H9 (cell line): Measurements from ENCODE around the gene PEDS1. TPM values are rescaled to one million over a fixed set of nuclear protein-coding genes. Genes with fewer than 3 reads are reported as not detected.
A peak's percentile ranks its signal among the peaks of the same experiment; 100 is the strongest.

Source experiments
- DNase-seq: peaks from one replicate; pipeline ENCODE4 v3.0.0-alpha.2; 2017
- H2AFZ ChIP-seq: one replicate; pipeline ENCODE4 v1.6.1; 2013; ENCODE audit warnings: mild to moderate bottlenecking, low read length, control low read depth, moderate library complexity
- H2AK5ac ChIP-seq: 2 replicates; pipeline ENCODE4 v1.6.1; 2013; ENCODE audit warnings: low read length, control low read depth, mixed read lengths; ENCODE audit not compliant: insufficient read length
- H2BK120ac ChIP-seq: one replicate; pipeline ENCODE4 v1.6.1; 2013; ENCODE audit warnings: low read depth, mild to moderate bottlenecking, low read length, control low read depth, inconsistent platforms; ENCODE audit not compliant: poor library complexity, severe bottlenecking
- H2BK12ac ChIP-seq: 2 replicates; pipeline ENCODE4 v1.6.1; 2013; ENCODE audit warnings: low read length, control low read depth, mixed read lengths, low read depth; ENCODE audit not compliant: insufficient read length
- H2BK15ac ChIP-seq: 2 replicates; pipeline ENCODE4 v1.6.1; 2013; ENCODE audit warnings: low read depth, low read length, control low read depth
- H2BK20ac ChIP-seq: one replicate; pipeline ENCODE4 v1.6.1; 2013; ENCODE audit warnings: low read depth, mild to moderate bottlenecking, low read length, control low read depth, inconsistent platforms; ENCODE audit not compliant: poor library complexity, severe bottlenecking
- H2BK5ac ChIP-seq: 2 replicates; pipeline ENCODE4 v1.6.1; 2013; ENCODE audit warnings: low read length, control low read depth, mixed read lengths; ENCODE audit not compliant: insufficient read length
- H3K14ac ChIP-seq: 2 replicates; pipeline ENCODE4 v1.6.1; 2013; ENCODE audit warnings: low read length, control low read depth; ENCODE audit not compliant: insufficient read depth
- H3K18ac ChIP-seq: 2 replicates; pipeline ENCODE4 v1.6.1; 2013; ENCODE audit warnings: low read depth, mild to moderate bottlenecking, mixed read lengths, low read length, control low read depth; ENCODE audit not compliant: insufficient read length
- H3K23ac ChIP-seq: 2 replicates; pipeline ENCODE4 v1.6.1; 2013; ENCODE audit warnings: low read length, control low read depth, mixed read lengths, low read depth; ENCODE audit not compliant: insufficient read length
- H3K23me2 ChIP-seq: 2 replicates; pipeline ENCODE4 v1.6.1; 2013; ENCODE audit warnings: low read depth, mild to moderate bottlenecking, mixed read lengths, low read length, control low read depth; ENCODE audit not compliant: insufficient read length, poor library complexity, severe bottlenecking
- H3K27ac ChIP-seq: 2 replicates; pipeline ENCODE4 v1.5.1; 2013; ENCODE audit warnings: low read length, control low read depth, mixed read lengths, low read depth; ENCODE audit not compliant: insufficient read length
- H3K27me3 ChIP-seq: 2 replicates; pipeline ENCODE4 v1.6.1; 2013; ENCODE audit warnings: low read length, control low read depth, inconsistent platforms; ENCODE audit not compliant: insufficient read depth
- H3K4ac ChIP-seq: 2 replicates; pipeline ENCODE4 v1.6.1; 2013; ENCODE audit warnings: low read depth, mild to moderate bottlenecking, control low read depth, inconsistent platforms, low read length, moderate library complexity
- H3K4me1 ChIP-seq: 2 replicates; pipeline ENCODE4 v1.6.1; 2013; ENCODE audit warnings: low read length, control low read depth, inconsistent platforms; ENCODE audit not compliant: insufficient read depth
- H3K4me2 ChIP-seq: 2 replicates; pipeline ENCODE4 v1.6.1; 2013; ENCODE audit warnings: low read length, control low read depth, mixed read lengths; ENCODE audit not compliant: insufficient read length, insufficient read depth
- H3K56ac ChIP-seq: 2 replicates; pipeline ENCODE4 v1.6.1; 2013; ENCODE audit warnings: low read depth, mild to moderate bottlenecking, mixed read lengths, low read length, control low read depth; ENCODE audit not compliant: insufficient read length
- H3K79me1 ChIP-seq: 2 replicates; pipeline ENCODE4 v1.6.1; 2013; ENCODE audit warnings: low read depth, mild to moderate bottlenecking, moderate library complexity, low read length, control low read depth, inconsistent platforms; ENCODE audit not compliant: insufficient read depth, poor library complexity, severe bottlenecking
- H3K79me2 ChIP-seq: 2 replicates; pipeline ENCODE4 v1.6.1; 2013; ENCODE audit warnings: low read length, control low read depth, inconsistent platforms; ENCODE audit not compliant: insufficient read depth
- H3K9ac ChIP-seq: 2 replicates; pipeline ENCODE4 v1.6.1; 2013; ENCODE audit warnings: low read length, control low read depth, mixed read lengths; ENCODE audit not compliant: insufficient read length; ENCODE audit errors: extremely low read depth
- H3K9me3 ChIP-seq: one replicate; pipeline ENCODE4 v1.6.1; 2013; ENCODE audit warnings: low read depth, low read length, inconsistent platforms; ENCODE audit not compliant: control insufficient read depth
- H3T11ph ChIP-seq: one replicate; pipeline ENCODE4 v1.6.1; 2013; ENCODE audit warnings: mild to moderate bottlenecking, low read length, control low read depth, inconsistent platforms
- H4K20me1 ChIP-seq: one replicate; pipeline ENCODE4 v1.6.1; 2013; ENCODE audit not compliant: control insufficient read depth, insufficient read length, insufficient read depth
- H4K5ac ChIP-seq: 2 replicates; pipeline ENCODE4 v1.6.1; 2013; ENCODE audit warnings: low read depth, mild to moderate bottlenecking, mixed read lengths, low read length, control low read depth; ENCODE audit not compliant: insufficient read length
- H4K8ac ChIP-seq: replicated peaks from 2 replicates; pipeline ENCODE4 v1.6.1; 2013; ENCODE audit warnings: low read length, control low read depth, mixed read lengths, low read depth; ENCODE audit not compliant: insufficient read length
- H4K91ac ChIP-seq: 2 replicates; pipeline ENCODE4 v1.6.1; 2013; ENCODE audit warnings: low read depth, mild to moderate bottlenecking, moderate library complexity, mixed read lengths, low read length, control low read depth; ENCODE audit not compliant: insufficient read length
- H3K27ac Mint-ChIP-seq, 3 experiments: 2 replicates in 2 of 3; 3 replicates in 1 of 3; pipeline ENCODE4 v1.8.0; 2020 to 2021; ENCODE audit warnings: mixed read lengths in 3 of 3, mild to moderate bottlenecking in 1 of 3, moderate library complexity in 1 of 3
- H3K27me3 Mint-ChIP-seq: 2 replicates; pipeline ENCODE4 v1.8.0; 2021; ENCODE audit warnings: low read depth, mild to moderate bottlenecking, moderate library complexity, mixed read lengths
- H3K36me3 Mint-ChIP-seq, 3 experiments: 2 replicates in 2 of 3; 3 replicates in 1 of 3; pipeline ENCODE4 v1.8.0; 2020 to 2021; ENCODE audit warnings: low read depth in 3 of 3, mixed read lengths in 3 of 3; ENCODE audit not compliant: insufficient read depth in 1 of 3
- H3K4me1 Mint-ChIP-seq, 2 experiments: 2 replicates each; pipeline ENCODE4 v1.8.0; 2020; ENCODE audit warnings: mixed read lengths in 2 of 2
- H3K4me3 Mint-ChIP-seq, 2 experiments: 2 replicates in 1 of 2; 3 replicates in 1 of 2; pipeline ENCODE4 v1.8.0; 2020 to 2021; ENCODE audit warnings: mild to moderate bottlenecking in 2 of 2, mixed read lengths in 2 of 2, moderate library complexity in 1 of 2
- H3K9me3 Mint-ChIP-seq, 2 experiments: 2 replicates in 1 of 2; 3 replicates in 1 of 2; pipeline ENCODE4 v1.8.0; 2020; ENCODE audit warnings: mild to moderate bottlenecking in 2 of 2, mixed read lengths in 2 of 2, moderate library complexity in 1 of 2
- WGBS: extraction: QIAGEN DNeasy Blood & Tissue Kit; methylation state at CpG from one replicate; pipeline ENCODE4 v1.1.7; 2013; ENCODE audit warnings: missing lambda C conversion rate, low lambda C conversion rate, mixed read lengths; ENCODE audit not compliant: insufficient read length; ENCODE audit errors: extremely low coverage; 5-methylcytosine and 5-hydroxymethylcytosine counted together
- total RNA-seq: library from RNA; stranded (reverse); gene quantifications from 2 replicates; pipeline ENCODE4 v1.2.1, GENCODE V29; 2021
- TF ChIP-seq, protein P1 (sequence below): fragments of 200-600 bp; sonication (generic); conservative IDR thresholded peaks from 3 replicates; pipeline ENCODE4 v1.8.0; 2021; ENCODE audit warnings: antibody characterized with exemption, mild to moderate bottlenecking

Gene PEDS1
- total RNA-seq, 1 experiment from 2014 or later, result 29.3 TPM

DNA sequence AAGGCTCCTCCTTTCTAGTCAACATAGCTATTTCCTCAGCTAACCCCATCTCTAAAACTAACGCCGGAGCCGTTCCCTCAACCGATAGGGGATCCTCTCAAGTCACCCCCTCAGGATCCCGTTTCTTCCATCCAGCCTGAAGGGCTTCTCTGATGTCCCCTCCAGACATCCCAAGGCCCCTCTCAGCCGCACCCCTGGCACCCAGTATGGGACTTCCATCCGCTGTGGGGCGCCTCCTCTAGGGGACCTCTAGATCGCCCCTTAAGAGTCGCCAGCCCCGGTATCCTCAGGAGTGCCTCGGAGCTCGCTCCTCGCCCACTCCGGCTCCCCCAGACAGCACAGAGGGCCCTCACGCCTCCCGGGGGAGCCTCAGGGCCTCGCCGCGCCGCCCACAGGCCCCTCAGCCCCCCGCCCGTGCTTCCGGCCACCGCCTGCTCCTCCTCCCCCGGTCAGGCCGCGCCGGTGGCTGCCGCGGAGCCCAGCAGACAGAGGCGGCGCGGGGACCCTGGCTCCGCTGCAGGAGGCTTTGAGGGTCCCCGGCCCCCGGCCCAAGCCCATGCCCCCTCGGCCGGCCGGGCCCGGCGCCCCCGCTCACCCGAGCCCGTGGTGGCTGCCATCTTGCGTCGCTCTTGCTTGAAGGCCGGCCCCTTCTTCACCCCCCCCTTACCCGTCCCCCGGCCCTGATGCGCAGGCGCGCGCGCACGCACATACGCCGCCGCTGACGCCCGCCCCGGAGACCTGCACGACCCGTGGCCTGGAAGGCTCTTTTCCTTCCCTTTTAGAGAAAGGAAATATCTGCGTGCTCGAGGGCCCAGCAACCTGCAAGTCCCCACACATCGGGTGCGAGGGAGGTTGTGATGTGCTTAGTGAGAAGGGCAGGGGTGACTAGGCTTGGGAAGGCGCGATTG lies 40.8 kb downstream of the PEDS1 start, which contains the start of gene UBE2V1:
Gene UBE2V1 (minus strand): TSS at position 639 of the 908 bp plus-strand sequence. CDS start 22 bp downstream, at position 617.
- H3K27ac ChIP-seq, result no peak within 1 kb of the TSS

More for the DNA sequence above, 40.8 kb downstream of the PEDS1 start, which contains the start of gene UBE2V1:
- H3K9ac ChIP-seq, result peak within 1 kb of the TSS; percentile 86
- no peak within 1 kb of the TSS for H2BK12ac ChIP-seq
- H3K27ac Mint-ChIP-seq, result peak within 1 kb of the TSS; percentile 95 to 99 (median 97)
- H4K5ac ChIP-seq, result no peak within 1 kb of the TSS
- no peaks in the 10 kb centered on the region for H3K27me3 Mint-ChIP-seq
- H2BK20ac ChIP-seq, result no peak within 1 kb of the TSS
- H3K18ac ChIP-seq, result peak within 1 kb of the TSS; percentile 73
- peaks cover 6% of the 10 kb centered on the region for H3K4me1 ChIP-seq
- H3K4ac ChIP-seq, result no peak within 1 kb of the TSS
- H3K4me2 ChIP-seq, result peak within 1 kb of the TSS; percentile 63
- no peak within 1 kb of the TSS for H2BK5ac ChIP-seq
- peaks cover 57 to 60% of the 10 kb centered on the region in 2 experiments for H3K4me1 Mint-ChIP-seq
- H3K9me3 ChIP-seq, result no peaks in the 10 kb centered on the region
- H3K27me3 ChIP-seq, result no peaks in the 10 kb centered on the region
- no peak within 1 kb of the TSS for H2AFZ ChIP-seq
- H3K9me3 Mint-ChIP-seq, result no peaks in the 10 kb centered on the region
- peaks cover 2% of the 10 kb centered on the region for H4K20me1 ChIP-seq
- peaks cover 7% of the 10 kb centered on the region for H3K79me1 ChIP-seq
- no CpG with 5 or more reads among the region's 70 CpGs for WGBS
- no peak within 1 kb of the TSS for H3K23ac ChIP-seq
- no peak within 1 kb of the TSS for H2BK15ac ChIP-seq
- H3K79me2 ChIP-seq, result peaks cover 40% of the 10 kb centered on the region; the same call in 1 of the 2 replicates
- peak within 1 kb of the TSS; percentile 83 for H3K14ac ChIP-seq
- peak within 1 kb of the TSS; percentile 97 to 99 for H3K4me3 Mint-ChIP-seq
- no peak within 1 kb of the TSS for H3K56ac ChIP-seq
- H2AK5ac ChIP-seq, result no peak within 1 kb of the TSS
- TF ChIP-seq, protein P1, sequence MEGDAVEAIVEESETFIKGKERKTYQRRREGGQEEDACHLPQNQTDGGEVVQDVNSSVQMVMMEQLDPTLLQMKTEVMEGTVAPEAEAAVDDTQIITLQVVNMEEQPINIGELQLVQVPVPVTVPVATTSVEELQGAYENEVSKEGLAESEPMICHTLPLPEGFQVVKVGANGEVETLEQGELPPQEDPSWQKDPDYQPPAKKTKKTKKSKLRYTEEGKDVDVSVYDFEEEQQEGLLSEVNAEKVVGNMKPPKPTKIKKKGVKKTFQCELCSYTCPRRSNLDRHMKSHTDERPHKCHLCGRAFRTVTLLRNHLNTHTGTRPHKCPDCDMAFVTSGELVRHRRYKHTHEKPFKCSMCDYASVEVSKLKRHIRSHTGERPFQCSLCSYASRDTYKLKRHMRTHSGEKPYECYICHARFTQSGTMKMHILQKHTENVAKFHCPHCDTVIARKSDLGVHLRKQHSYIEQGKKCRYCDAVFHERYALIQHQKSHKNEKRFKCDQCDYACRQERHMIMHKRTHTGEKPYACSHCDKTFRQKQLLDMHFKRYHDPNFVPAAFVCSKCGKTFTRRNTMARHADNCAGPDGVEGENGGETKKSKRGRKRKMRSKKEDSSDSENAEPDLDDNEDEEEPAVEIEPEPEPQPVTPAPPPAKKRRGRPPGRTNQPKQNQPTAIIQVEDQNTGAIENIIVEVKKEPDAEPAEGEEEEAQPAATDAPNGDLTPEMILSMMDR, result peak; percentile 34; the same call in 1 of the 3 replicates
- H3K23me2 ChIP-seq, result peaks cover 19% of the 10 kb centered on the region
- no peak within 1 kb of the TSS for H2BK120ac ChIP-seq
- no peak within 1 kb of the TSS for H4K8ac ChIP-seq
- peaks cover 2 to 22% (median 17%) of the 10 kb centered on the region in 3 experiments; a peak in 5 of 7 replicates for H3K36me3 Mint-ChIP-seq
- no peak within 1 kb of the TSS for H4K91ac ChIP-seq
- no peak within 1 kb of the TSS for H3T11ph ChIP-seq
- DNase-seq, result peak; percentile 88
